Measurements from ENCODE around the gene COG7.
"Not testable (repeated sequence)": the region's sequence is repeated elsewhere in the genome, so short reads cannot be mapped to it uniquely, and the experiment has no call there.

COG7 gene

GRCh38 chr16:23469814-23470213 is 16.8 kb upstream of the COG7 start:
- DNase-seq (ENCODE audit: low spot score): peak; percentile 22

GRCh38 chr16:23466162-23466885 is 13.3 kb upstream of the COG7 start:
- peak; percentile 62 for DNase-seq (ENCODE audit: low spot score)

- no peak for DNase-seq (ENCODE audit: low spot score)
Measured at GRCh38 chr16:23465179-23465578, 12.2 kb upstream of the COG7 start.

GRCh38 chr16:23464196-23464595 is 11.2 kb upstream of the COG7 start:
- DNase-seq (ENCODE audit: low spot score): no peak

- peak; percentile 75 for DNase-seq (ENCODE audit: low spot score)
Measured at GRCh38 chr16:23462994-23463393, 10.0 kb upstream of the COG7 start.

GRCh38 chr16:23453338-23454052 is 506 bp upstream of the COG7 start:
- DNase-seq (ENCODE audit: low spot score): no peak

GRCh38 chr16:23452221-23452571 is 793 bp downstream of the COG7 start:
- no peak for DNase-seq (ENCODE audit: low spot score)

GRCh38 chr16:23448392-23448791 is 4.6 kb downstream of the COG7 start:
- no peak for DNase-seq (ENCODE audit: low spot score)

- not testable (repeated sequence) for DNase-seq (ENCODE audit: low spot score)
Measured at GRCh38 chr16:23437542-23437941, 15.4 kb downstream of the COG7 start.

- no peak for DNase-seq (ENCODE audit: low spot score)
Measured at GRCh38 chr16:23436951-23437350, 16.0 kb downstream of the COG7 start.

GRCh38 chr16:23435500-23435899 is 17.5 kb downstream of the COG7 start:
- peak; percentile 55 for DNase-seq (ENCODE audit: low spot score)

GRCh38 chr16:23434380-23434779 is 18.6 kb downstream of the COG7 start:
- peak; percentile 43 for DNase-seq (ENCODE audit: low spot score)

- DNase-seq (ENCODE audit: low spot score): no peak
Measured at GRCh38 chr16:23433261-23433920, 19.6 kb downstream of the COG7 start.

GRCh38 chr16:23432176-23433128 is 20.5 kb downstream of the COG7 start:
- no peak for DNase-seq (ENCODE audit: low spot score)

GRCh38 chr16:23428351-23428750 is 24.6 kb downstream of the COG7 start:
- DNase-seq (ENCODE audit: low spot score): no peak

GRCh38 chr16:23424292-23424958 is 28.6 kb downstream of the COG7 start:
- DNase-seq (ENCODE audit: low spot score): no peak

GRCh38 chr16:23423496-23424049 is 29.4 kb downstream of the COG7 start:
- peak; percentile 84 for DNase-seq (ENCODE audit: low spot score)

GRCh38 chr16:23420011-23420410 is 33.0 kb downstream of the COG7 start:
- no peak for DNase-seq (ENCODE audit: low spot score)

- DNase-seq (ENCODE audit: low spot score): no peak
Measured at GRCh38 chr16:23416816-23417215, 36.2 kb downstream of the COG7 start.

GRCh38 chr16:23414731-23415130 is 38.3 kb downstream of the COG7 start:
- no peak for DNase-seq (ENCODE audit: low spot score)

GRCh38 chr16:23410176-23410575 is 42.8 kb downstream of the COG7 start:
- peak; percentile 45 for DNase-seq (ENCODE audit: low spot score)
